ENCODE data around the gene ATP1A1.

ATP1A1 gene

GRCh38 chr1:116446686-116447085 is 73.6 kb downstream of the ATP1A1 start:
- no peak for DNase-seq

GRCh38 chr1:116448785-116449385 is 75.8 kb downstream of the ATP1A1 start:
- peak; percentile 43 for DNase-seq

GRCh38 chr1:116449578-116449977 is 76.5 kb downstream of the ATP1A1 start:
- DNase-seq, result no peak

GRCh38 chr1:116451702-116452101 is 78.7 kb downstream of the ATP1A1 start:
- no peak for DNase-seq

GRCh38 chr1:116453481-116453880 is 80.4 kb downstream of the ATP1A1 start:
- no peak for DNase-seq

- peak; percentile 30 for DNase-seq
Observed at GRCh38 chr1:116453906-116454305, 80.9 kb downstream of the ATP1A1 start.

All from EL (cell line).